ENCODE results near the gene NEUROD2.

NEUROD2 gene

DNA sequence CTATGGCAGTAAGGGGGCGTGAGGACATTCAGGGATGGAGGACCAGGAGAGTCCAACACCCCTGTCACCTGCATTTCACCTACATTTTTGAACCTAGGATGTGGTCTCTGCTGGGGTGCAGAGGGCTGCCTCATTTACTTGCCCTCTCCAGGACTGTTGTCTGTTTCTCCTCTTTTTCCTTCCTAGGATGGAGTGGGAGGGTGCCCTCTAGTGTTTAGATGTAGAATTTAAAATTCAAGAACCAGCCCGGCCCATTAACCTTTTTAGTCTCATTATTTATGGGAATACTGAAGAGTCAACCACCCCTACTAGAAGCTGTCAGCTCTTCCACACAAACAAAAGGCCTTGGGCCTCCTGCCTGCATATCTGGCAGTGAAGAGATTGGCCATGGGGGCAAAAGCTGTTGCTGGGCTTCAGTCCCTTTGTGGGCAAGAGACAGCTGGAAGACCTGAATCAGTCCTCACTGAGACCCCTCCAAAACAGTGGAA is 26.7 kb upstream of the NEUROD2 start:
- peak; percentile 33 to 61 for DNase-seq

DNA sequence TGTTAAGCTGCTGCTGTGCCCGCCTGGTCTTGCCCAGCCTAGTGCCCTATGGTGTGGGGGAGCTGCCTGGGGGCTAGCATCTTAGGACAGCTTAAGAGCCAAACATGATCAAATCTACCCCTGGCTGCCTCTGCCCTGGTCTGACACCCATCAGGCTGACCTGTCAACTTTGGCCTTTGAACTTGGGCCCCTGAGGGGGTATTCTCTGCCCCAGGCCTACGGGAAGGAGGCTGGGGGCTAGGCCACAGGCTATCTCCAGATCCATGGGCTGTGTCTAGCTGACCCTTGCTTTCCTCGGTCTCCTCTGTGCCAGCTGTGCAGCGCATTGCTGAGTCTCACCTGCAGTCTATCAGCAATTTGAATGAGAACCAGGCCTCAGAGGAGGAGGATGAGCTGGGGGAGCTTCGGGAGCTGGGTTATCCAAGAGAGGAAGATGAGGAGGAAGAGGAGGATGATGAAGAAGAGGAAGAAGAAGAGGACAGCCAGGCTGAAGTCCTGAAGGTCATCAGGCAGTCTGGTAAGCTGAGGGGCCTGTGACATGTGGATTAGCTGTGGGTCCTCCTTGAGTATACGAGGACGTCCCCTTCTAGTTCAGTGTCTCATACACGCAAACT is 26.0 kb upstream of the NEUROD2 start:
- DNase-seq = no peak

DNA sequence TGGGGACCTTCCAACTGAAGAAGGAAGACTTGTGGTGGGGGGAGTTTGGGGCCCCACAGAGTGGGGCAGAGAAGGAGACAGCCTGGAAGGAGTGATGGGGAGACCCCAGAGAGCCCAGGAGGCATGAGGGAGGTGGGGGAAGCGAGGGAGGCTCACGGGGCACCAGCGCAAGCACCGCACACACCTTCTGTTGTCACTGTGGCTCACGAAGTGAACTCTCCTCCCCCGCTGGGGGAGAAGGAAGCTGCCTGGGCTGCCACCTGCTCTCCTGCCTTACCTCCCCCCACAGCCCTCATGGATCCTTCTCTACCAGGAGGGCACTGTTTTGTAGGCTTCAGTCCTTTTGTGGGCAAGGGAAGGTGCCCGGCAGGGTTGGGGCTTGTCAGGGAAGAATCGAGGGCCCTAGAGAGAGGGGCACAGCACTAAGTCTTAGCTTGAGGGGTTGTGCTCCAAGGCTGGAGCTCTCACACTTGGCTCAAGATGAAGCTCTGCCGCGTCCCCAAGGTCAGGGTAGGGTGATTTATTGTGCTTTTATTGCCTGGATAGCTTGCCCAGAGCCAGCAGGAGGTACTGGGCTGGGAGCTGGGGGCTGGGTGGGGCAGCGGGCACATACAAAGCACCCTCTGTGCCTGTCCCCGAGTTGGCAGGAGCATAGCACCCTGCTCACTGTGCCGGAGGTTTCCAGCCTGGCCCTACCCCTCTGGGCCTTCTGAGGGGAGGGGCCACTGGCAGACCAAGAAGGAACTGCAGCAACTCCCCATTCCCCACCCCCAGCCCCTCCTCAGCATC is 24.6 kb upstream of the NEUROD2 start:
- no peak for DNase-seq

DNA sequence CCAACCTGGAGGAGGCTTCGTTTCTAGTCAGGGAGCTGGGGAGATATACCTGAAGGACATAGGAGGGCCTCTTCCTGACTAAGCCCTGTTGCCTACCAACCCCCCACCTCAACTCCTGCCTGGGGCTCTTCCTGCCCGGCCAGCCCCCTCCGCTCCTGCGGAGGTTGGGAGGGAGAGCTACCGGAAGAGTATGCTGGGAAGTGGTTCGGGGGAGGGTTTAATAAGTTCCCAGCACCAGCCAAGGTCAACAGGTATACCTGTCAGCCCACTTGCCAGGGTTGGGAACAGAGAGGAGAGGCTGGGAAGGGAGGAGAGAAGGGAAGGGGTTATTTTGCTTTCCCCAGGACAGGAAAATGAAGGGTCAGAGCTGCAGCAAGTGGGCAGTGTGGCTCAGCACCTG is 23.7 kb upstream of the NEUROD2 start:
- no peak for DNase-seq

DNA sequence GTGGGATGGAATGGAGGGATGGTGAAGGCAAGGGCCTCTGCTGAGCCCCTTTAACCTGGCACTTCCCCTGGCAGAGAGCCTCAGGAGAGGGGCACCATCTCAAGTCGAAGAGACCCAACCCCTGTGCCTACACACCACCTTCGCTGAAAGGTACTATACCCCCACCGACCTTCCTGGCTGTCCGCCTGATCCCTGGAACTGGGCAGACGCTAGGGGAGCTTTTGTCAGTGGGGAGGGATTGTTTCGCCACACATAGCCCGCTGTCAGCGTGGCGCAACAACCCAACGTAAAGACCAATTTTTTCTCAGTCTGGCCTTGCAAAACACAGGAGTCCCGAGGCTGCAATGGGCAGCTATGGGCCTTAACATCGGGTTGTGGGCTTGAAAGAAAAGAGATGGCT is 22.2 kb upstream of the NEUROD2 start:
- DNase-seq = peak; percentile 86

DNA sequence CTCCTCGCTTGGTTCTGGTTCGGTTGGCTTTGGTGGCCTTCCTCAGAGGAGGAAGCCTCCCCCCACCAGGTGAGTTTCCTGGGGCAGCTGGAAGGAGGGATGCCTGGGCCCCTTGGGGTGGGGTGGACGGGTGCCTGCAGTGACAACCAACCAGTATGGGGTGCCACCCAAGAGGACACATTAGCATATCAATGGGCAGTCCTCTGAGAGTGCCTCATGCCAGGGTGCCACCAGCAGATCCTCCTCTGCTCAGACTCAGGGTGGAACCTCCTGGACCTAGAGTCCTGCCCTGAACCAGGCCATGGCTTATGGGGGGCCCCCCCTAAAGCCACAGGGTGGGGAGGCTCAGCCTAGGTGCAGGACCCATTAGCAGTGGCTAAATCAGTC is 21.8 kb upstream of the NEUROD2 start:
- no peak for DNase-seq

DNA sequence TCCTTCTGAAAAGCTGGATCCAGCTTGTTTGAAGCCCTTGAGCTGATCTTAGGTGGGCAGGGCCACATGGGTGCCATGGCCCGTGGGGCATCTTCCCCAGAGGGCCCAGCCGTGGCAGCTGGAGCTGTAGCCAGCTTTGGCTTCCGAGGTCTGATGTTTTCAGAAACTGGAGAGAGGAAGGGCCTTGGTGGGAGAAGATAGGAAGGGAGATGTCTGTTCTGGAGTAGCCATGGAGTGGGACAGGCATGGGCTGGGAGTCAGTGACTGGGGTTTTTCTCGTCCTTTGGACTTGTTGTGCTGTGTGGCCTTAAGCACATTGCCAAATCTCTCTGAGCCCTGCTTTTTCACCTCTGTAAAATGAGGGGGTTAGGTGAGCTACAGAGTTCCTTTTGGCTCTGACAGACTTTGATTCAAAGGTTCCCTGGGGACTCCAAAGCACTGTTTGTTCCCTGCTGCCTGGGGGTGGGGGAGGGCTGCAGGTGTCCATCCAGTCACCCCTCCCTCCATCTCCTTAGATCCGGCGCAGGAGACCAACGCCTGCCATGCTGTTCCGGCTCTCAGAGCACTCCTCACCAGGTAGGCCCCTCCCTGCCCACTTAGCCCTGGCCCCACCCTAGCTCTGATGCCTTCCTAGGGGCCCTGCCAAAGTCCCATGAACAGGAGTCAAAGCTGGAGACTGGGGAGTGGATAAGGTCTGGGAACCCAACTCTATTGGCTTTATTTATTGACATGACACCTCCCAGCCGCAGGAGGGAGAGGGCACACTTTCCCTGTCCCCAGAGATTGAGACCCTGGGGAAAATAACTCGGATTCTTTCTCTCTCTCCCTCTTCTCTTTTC is 21.2 kb upstream of the NEUROD2 start:
- DNase-seq = no peak

DNA sequence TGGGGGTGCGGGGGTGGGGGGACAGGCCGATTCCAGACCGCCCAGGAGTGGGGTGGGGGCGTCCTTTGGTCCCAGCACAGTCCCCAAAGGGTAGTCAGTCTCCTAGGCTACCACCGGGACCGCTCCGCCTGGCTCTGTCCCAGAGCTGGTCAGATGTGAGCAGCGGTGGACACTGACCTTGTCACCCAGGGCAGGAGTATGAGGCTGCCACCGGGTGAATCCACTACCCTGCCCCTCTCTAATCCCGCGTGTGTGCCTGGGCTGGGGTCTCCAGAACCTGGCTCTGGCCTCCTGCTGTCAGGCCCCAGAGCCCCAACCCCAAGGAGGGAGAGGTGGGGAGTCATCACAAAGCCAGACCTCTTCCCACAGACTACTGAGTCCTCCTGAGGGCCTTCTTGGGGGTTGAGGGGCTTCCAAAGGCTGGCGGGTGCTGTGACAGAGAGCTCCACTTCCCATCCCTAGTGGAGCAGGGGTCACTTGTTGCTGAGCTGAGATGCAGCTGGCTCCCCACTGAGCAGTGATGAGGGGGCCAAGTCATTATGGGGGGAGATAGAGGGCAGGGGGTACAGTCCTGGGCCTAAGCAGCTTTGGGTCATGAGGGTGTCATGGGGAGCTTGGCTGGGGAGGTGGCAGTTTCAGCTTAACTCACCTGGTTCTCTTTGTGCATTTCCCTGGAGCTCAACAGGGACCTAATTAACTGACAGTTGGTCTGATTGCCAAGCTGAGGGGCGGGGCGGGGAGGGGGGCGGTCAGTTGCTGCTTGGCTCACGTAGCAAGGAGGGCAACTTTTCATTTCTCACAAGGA is 20.2 kb upstream of the NEUROD2 start:
- DNase-seq = no peak

DNA sequence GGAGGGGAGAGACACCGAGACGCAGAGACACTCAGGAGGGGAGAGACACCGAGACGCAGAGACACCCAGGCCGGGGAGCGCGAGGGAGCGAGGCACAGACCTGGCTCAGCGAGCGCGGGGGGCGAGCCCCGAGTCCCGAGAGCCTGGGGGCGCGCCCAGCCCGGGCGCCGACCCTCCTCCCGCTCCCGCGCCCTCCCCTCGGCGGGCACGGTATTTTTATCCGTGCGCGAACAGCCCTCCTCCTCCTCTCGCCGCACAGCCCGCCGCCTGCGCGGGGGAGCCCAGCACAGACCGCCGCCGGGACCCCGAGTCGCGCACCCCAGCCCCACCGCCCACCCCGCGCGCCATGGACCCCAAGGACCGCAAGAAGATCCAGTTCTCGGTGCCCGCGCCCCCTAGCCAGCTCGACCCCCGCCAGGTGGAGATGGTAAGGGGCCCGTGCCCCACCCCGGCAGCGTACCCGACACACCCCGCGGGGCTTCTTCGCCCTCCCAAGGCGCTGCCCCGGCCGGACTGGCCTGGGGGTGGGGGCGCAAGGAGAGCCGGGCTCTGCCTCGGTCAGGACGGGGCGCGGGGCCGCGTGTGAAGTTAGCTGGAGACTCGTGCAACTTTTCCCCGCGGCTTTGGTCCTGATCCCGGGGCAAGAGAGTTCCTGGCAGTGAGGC is 19.5 kb upstream of the NEUROD2 start:
- DNase-seq = no peak

DNA sequence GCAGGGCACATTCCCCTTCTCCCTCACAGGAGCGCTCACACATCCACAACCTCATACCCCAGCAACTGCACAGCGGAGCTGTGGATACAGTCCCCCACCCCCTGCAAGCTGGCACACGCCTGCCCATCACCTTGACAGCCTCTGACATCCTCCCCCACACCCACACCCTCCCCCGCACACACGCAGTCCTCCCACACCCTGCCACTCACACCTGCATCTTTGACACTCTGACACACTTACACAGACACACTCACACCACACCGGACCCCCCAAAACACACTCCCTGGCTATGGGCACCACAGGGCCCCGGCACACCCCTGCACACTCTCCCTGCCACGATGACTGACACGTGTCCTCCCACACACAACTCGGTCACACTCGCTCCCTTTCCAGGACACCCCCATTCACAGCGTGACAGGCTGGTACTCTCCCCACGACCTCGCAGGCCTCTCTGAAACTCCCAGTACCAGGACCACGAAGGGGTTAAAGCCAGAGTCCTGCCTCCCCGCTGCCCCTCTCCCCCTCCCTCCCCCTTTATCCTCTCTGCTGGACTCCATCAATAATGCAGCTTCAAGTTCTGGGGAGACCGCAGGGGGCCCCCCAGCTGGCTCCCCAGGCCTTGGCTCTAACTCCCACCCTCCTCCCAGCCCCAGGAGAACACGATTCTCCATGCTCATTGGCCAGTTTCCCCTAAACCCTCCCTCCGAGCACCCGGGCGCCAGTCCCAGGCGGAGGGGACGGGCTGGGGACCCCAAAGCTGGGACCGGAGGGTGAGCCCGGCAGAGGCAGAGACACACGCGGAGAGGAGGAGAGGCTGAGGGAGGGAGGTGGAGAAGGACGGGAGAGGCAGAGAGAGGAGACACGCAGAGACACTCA is 18.7 kb upstream of the NEUROD2 start, which contains the start of gene PPP1R1B:
TSS of gene PPP1R1B (plus strand) at position 782 of the 876 bp plus-strand sequence. CDS start 441 bp downstream, outside the sequence.
- no peak for DNase-seq

DNA sequence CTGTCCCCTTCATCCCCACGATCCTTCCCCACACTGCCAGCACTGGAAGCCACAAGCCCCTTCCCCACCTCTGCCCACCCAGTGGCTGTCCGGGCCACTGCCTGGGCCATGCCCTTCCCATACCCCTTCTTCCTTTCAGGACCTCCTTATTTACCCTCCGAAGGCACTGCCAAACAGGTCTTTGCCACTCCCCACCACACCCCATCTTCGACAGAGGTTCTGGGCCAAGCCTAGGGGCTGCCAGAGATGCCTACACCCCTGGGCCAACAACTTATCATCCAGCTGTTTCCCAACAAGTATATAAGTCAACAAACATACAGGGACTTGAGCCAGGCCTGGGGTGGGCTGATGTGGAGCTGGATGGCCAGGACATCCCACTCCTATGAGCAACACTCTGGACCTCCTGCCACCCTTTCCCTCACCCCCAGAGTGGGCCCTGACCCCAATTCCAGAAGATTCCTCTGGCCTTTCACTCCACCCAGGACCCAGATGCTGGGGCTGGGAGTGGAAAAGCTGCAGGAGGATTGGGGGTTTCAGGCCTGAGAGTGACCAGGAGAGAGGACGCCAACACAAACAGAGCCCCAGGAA is 17.6 kb upstream of the NEUROD2 start:
- no peak for DNase-seq

DNA sequence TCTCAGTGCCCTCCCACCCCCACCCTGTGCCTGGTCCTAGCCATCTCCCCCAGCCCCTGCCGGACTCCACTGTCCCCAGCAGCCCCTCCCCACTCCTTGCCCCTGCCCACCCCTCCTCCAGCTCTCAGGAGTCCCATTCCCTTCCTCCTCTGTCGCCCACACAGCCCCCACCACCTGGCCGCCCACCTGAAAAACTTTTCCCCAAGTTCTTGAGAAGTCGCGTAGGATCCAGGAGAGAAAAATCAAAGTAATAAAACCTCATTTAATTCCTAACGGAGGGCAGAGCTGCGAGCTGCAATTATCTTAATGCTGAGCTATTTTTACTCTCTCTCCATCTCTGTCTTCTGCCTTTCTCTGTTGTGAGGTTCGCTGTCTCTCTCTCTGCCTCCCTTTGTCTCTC is 16.6 kb upstream of the NEUROD2 start:
- no peak for DNase-seq

DNA sequence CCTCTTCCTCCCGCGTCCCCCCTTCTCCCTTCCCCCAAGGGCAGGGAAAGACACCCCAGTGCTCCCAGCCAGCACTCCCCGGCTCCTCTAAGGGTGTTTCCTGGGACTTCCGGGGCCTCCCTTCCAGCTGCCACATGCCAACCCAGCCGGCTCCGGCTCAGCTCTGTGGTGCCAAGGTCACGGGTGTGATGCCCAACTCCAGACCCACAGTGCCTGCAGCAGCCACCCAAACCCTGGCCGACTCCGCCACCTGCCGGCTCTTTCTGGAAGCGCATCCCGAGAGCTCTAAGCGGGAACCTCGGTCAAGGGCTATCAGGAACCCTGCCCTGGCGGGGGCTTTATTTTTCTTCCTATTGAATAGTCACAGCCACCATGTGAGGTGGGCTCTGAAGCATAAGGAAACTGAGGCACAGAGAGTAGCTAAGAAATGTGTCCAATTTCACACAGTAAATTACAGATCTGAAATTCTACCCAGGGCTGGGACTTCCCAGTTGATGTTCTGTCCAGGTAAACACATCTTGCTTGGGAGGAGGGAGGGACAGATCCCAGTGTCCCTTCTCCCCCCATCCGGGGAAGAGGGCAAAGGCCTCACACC is 15.7 kb upstream of the NEUROD2 start:
- DNase-seq = peak; percentile 79 to 88

DNA sequence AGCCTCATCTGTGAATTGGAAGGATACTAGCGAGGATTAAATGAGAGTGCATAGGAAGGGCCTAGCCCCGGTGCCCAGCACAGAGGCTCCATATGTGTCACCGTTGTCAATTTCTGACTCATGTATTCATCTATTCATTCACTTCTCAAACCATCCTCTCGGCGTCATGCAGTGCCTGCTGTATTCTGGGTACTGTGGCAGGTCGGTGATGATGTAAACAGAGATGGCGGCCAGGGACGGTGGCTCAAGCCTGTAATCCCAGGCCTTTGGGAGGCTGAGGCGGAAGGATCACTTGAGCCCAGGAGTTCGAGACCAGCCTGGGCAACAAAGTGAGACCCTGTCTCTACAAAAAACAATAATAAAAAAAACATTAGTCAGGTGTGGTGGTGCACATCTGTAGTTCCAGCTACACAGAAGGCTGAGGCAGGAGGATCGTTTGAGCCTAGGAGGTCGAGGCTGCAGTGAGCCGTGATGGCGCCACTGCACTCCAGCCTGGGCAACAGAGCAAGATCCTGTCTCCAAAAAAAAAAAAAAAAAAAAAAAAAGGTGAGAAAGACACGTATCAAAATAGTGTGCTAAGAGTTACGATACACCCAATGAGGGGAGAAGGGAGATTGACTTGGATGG is 14.8 kb upstream of the NEUROD2 start:
- no peak for DNase-seq

DNA sequence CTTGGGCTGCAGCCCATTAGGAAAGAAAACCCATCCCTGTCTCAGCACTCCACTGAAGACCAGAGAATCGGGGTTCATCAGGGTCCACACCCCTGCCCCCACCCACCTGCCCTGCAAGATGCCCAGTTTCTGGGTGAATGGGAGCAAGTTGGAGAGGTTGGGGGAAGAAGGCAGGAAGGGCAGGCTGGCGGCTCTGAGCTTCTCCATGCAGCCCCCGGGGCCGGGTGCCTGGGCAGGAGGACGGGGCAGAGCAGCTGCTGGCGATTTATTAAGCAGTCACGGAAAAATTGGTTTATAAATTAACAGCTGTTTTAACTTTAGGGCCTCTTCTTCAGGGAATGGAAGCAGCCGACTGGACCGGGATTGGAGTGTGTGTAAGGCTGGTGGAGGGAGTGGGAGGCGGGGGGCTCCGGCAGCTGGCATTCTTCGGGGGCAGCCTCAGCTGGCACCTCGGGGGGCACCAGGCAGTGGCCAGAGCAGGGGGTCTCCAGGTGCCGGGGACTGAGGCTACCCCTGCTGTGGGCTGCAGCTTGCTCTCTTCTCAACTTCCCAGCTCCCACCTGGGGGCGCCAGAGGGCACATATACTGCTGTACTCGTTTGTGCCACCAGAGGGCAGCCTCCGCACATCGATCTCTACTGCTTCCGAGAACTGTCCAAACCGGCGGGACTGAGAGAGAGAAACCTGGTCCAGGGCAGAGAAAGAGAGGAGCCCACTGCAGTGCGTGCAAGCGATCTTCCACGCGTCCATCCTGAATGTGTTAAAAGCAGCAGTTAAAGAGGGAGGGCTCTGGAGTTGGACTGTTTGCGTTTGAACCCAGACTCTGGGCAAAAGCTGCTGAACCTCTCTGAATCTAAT is 14.0 kb upstream of the NEUROD2 start:
- DNase-seq = peak; percentile 85 to 90

DNA sequence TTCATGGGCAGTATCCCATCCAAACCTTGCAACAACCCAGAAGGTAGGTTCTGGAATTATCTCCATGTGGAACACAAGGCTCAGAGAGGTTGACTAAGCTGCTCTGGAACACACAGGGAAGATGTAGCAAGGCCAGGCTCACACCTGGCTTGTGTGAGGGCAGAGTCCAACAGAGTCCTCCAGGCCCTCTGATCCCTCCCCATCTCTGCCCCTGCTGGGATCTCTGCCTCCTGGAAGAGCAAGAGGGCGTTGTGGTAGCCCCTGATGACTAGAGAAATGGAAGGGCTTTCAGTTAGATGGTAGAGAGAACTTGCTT is 12.0 kb upstream of the NEUROD2 start:
- no peak for DNase-seq

DNA sequence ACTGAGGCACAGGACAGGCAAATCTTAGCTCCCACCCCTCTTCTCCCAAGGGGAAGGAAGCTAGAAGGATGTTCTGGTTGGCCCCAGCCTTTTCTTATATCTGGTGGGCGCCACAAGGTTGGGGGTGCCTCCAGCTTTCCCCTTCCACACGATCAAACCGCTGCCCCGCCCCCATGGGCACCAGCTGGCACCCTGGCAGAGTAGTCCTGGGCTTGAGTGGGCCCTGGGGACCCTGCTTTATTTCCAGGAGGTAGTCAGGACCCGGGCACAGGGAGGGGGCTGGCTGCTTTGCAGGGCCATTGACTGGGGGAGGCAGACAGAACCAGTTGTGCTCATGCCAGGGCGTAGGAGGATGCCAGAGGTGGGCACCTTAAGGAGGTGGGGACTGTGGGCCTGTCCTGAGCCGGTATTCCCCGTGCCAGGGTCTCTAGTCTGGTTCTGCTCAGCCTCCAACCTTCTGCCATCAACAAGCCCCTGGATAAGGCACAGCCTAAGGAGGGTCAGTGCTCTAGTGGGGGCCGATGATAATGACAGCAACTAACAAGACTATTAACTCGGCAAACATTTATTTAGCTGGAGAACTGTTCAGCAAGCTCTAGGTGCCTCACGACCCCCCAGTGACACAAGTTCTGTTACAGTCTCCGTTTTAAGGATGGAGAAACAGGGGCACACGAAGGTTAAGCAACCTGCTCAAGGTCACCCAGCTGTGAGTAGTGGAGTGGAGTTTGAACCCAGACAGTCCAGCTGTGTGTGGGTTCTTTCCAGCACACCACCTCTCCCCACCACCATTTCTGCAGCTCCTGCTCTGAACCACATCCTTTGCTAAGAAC is 11.5 kb upstream of the NEUROD2 start:
- no peak for DNase-seq

All from inflammatory macrophage (primary cell).